Smooth muscle cell (in vitro differentiated cells): ENCODE results near the gene BMP6. TPM values are rescaled to one million over a fixed set of nuclear protein-coding genes. Genes with fewer than 3 reads are reported as not detected.

Experiments used
- DNase-seq: peaks from one replicate; lab custom pipeline; 2025; ENCODE audit not compliant: unreplicated experiment; lab: John Stamatoyannopoulos, UW
- H2AFZ ChIP-seq: fragments of 200-600 bp; sonication (generic); 2 replicates; pipeline ENCODE4 v1.6.0; 2016; ENCODE audit warnings: antibody characterized with exemption, low read depth, mild to moderate bottlenecking
- H3F3A ChIP-seq: fragments of 200-600 bp; sonication (generic); 2 replicates; pipeline ENCODE4 v1.6.0; 2017; ENCODE audit warnings: antibody characterized with exemption, low read depth
- H3K27ac ChIP-seq: fragments of 200-600 bp; sonication (generic); 2 replicates; pipeline ENCODE4 v1.5.1; 2016; ENCODE audit warnings: low read depth, mild to moderate bottlenecking
- H3K27me3 ChIP-seq: fragments of 200-600 bp; sonication (generic); 2 replicates; pipeline ENCODE4 v1.6.1; 2016; ENCODE audit warnings: low read depth, mild to moderate bottlenecking
- H3K36me3 ChIP-seq: fragments of 200-600 bp; sonication (generic); 2 replicates; pipeline ENCODE4 v1.5.1; 2016; ENCODE audit warnings: low read depth
- H3K4me1 ChIP-seq: fragments of 200-600 bp; sonication (generic); 2 replicates; pipeline ENCODE4 v1.5.1; 2016; ENCODE audit warnings: low read depth
- H3K4me2 ChIP-seq: fragments of 200-600 bp; sonication (generic); 2 replicates; pipeline ENCODE4 v1.6.0; 2016; ENCODE audit warnings: mild to moderate bottlenecking
- H3K4me3 ChIP-seq: fragments of 200-600 bp; sonication (generic); 2 replicates; pipeline ENCODE4 v1.5.1; 2016; ENCODE audit warnings: mild to moderate bottlenecking
- H3K79me2 ChIP-seq: fragments of 200-600 bp; sonication (generic); 2 replicates; pipeline ENCODE4 v1.6.0; 2016; ENCODE audit warnings: low read depth, mild to moderate bottlenecking
- H3K9ac ChIP-seq: fragments of 200-600 bp; sonication (generic); 2 replicates; pipeline ENCODE4 v1.6.0; 2016; ENCODE audit warnings: low read depth
- H3K9me3 ChIP-seq: fragments of 200-600 bp; sonication (generic); replicated peaks from 2 replicates; pipeline ENCODE4 v1.5.1; 2016; ENCODE audit warnings: low read depth
- H4K20me1 ChIP-seq: fragments of 200-600 bp; sonication (generic); 2 replicates; pipeline ENCODE4 v1.6.0; 2016; ENCODE audit warnings: low read depth
- WGBS: methylation state at CpG from one replicate; pipeline ENCODE4 v1.1.7; 2016; ENCODE audit warnings: low lambda C conversion rate; 5-methylcytosine and 5-hydroxymethylcytosine counted together
- polyA plus RNA-seq: library from polyadenylated mRNA; unstranded; fragments of >200 nt; fragmentation: Nextera tagmentation; extraction: Ambion mirVana; gene quantifications from 2 replicates; pipeline ENCODE4 v1.2.1, GENCODE V29; 2016
- total RNA-seq: library from RNA; depleted of rRNA; stranded (reverse); fragments of >200 nt; gene quantifications from 2 replicates; pipeline ENCODE4 v1.2.3, GENCODE V29; 2014
- TF ChIP-seq, protein P1 (sequence below): fragments of 200-600 bp; sonication (generic); IDR thresholded peaks from 2 replicates; pipeline ENCODE4 v1.5.1; 2017; ENCODE audit warnings: borderline replicate concordance, mild to moderate bottlenecking, antibody characterized with exemption; ENCODE audit not compliant: insufficient read depth, poor library complexity, severe bottlenecking

BMP6 gene
- total and polyA plus RNA-seq, 2 experiments from 2014 or later = 14.5 to 17.0 TPM

DNA sequence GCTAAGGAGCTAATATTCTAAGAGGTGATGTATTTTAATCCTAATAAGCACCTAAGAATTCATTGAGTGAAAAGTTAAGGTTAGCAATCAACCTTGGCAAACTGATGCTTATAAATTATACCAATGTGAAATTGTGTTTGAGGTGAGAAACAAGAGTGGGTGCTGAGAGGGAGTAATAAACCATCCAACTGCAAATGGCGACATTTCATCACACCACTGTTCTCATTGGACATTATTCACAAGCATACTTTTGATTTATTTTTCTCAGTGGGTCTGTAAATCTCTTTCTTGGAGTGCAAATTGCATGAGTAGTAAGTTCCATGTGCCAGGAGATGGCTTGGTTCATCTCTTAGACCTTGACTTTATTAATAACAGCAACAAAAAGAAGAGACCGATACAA is 71.5 kb downstream of the BMP6 start:
- WGBS = 95% methylated on average over 2 of the region's 2 CpGs
- H3K36me3 ChIP-seq = no peaks in the 10 kb centered on the region
- H2AFZ ChIP-seq = no peak overlapping the region
- H3K9ac ChIP-seq = no peak overlapping the region
- no peak overlapping the region for H3K4me3 ChIP-seq
- TF ChIP-seq, protein P1, sequence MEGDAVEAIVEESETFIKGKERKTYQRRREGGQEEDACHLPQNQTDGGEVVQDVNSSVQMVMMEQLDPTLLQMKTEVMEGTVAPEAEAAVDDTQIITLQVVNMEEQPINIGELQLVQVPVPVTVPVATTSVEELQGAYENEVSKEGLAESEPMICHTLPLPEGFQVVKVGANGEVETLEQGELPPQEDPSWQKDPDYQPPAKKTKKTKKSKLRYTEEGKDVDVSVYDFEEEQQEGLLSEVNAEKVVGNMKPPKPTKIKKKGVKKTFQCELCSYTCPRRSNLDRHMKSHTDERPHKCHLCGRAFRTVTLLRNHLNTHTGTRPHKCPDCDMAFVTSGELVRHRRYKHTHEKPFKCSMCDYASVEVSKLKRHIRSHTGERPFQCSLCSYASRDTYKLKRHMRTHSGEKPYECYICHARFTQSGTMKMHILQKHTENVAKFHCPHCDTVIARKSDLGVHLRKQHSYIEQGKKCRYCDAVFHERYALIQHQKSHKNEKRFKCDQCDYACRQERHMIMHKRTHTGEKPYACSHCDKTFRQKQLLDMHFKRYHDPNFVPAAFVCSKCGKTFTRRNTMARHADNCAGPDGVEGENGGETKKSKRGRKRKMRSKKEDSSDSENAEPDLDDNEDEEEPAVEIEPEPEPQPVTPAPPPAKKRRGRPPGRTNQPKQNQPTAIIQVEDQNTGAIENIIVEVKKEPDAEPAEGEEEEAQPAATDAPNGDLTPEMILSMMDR = no peak
- H3K27me3 ChIP-seq = no peaks in the 10 kb centered on the region
- H4K20me1 ChIP-seq = no peaks in the 10 kb centered on the region
- H3F3A ChIP-seq = no peaks in the 10 kb centered on the region
- no peaks in the 10 kb centered on the region for H3K79me2 ChIP-seq
- H3K9me3 ChIP-seq = no peaks in the 10 kb centered on the region
- H3K27ac ChIP-seq = no peak overlapping the region
- no peak for DNase-seq
- H3K4me2 ChIP-seq = no peak overlapping the region
- H3K4me1 ChIP-seq = no peaks in the 10 kb centered on the region

GRCh38 chr6:7798751-7799150 is 72.9 kb downstream of the BMP6 start:
- 89% methylated on average over 6 of the region's 6 CpGs for WGBS
- no peak overlapping the region for H3K27ac ChIP-seq
- H3K9me3 ChIP-seq = no peaks in the 10 kb centered on the region
- peaks cover 4% of the 10 kb centered on the region for H4K20me1 ChIP-seq
- no peak overlapping the region for H3K4me2 ChIP-seq
- no peaks in the 10 kb centered on the region for H3K79me2 ChIP-seq
- no peak overlapping the region for H2AFZ ChIP-seq
- H3K36me3 ChIP-seq = no peaks in the 10 kb centered on the region
- no peaks in the 10 kb centered on the region for H3F3A ChIP-seq
- DNase-seq = no peak
- no peaks in the 10 kb centered on the region for H3K4me1 ChIP-seq
- TF ChIP-seq, protein P1 = no peak
- H3K9ac ChIP-seq = no peak overlapping the region
- no peaks in the 10 kb centered on the region for H3K27me3 ChIP-seq
- H3K4me3 ChIP-seq = no peak overlapping the region

GRCh38 chr6:7802662-7803061 is 76.8 kb downstream of the BMP6 start:
- H3K4me2 ChIP-seq = no peak overlapping the region
- 97% methylated on average over 3 of the region's 3 CpGs for WGBS
- no peak for DNase-seq
- H3K9me3 ChIP-seq = no peaks in the 10 kb centered on the region
- peaks cover 4% of the 10 kb centered on the region for H4K20me1 ChIP-seq
- no peaks in the 10 kb centered on the region for H3K79me2 ChIP-seq
- H3K27me3 ChIP-seq = no peaks in the 10 kb centered on the region
- H3K4me1 ChIP-seq = peaks cover 6% of the 10 kb centered on the region
- no peak overlapping the region for H2AFZ ChIP-seq
- no peak overlapping the region for H3K4me3 ChIP-seq
- TF ChIP-seq, protein P1 = no peak
- no peaks in the 10 kb centered on the region for H3F3A ChIP-seq
- no peak overlapping the region for H3K27ac ChIP-seq
- no peaks in the 10 kb centered on the region for H3K36me3 ChIP-seq
- H3K9ac ChIP-seq = no peak overlapping the region

DNA sequence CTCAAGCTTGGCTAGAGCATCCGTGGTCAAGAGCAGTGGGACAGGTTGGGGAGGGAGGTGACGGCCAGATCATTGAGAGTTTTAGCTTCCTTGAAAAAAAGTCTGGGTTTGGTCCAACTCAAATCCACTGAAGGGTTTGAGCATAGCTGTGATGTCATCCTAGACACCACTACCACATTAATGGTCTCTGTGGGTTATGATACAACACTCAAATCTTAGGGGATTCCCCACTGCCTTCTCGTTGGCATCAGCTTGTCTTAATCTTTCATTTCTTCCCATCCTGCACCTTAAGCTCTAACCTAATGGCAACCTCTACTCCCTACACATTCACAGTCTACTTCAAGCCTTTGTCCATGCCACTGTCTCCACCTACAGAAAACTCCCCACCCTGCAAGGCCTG is 77.3 kb downstream of the BMP6 start:
- Histone ChIP-seq H3K27ac (no peak overlapping the region), H3K79me2 (no peaks in the 10 kb centered on the region), H3K36me3 (no peaks in the 10 kb centered on the region), H3K4me2 (no peak overlapping the region), H3F3A (no peaks in the 10 kb centered on the region), H3K4me3 (no peak overlapping the region), H2AFZ (no peak overlapping the region), H3K9ac (no peak overlapping the region), H4K20me1 (peaks cover 4% of the 10 kb centered on the region), H3K9me3 (no peaks in the 10 kb centered on the region), H3K4me1 (peaks cover 6% of the 10 kb centered on the region), H3K27me3 (no peaks in the 10 kb centered on the region)
- TF ChIP-seq, protein P1 = no peak
- DNase-seq = no peak
- WGBS = 85% methylated on average over 3 of the region's 3 CpGs
